NCI-H1105 (cell line): ENCODE measurements around the gene MYH13.

Experiments used
- DNase-seq: peaks from one replicate; lab custom pipeline; 2025; lab: John Stamatoyannopoulos, UW

MYH13 gene

DNA sequence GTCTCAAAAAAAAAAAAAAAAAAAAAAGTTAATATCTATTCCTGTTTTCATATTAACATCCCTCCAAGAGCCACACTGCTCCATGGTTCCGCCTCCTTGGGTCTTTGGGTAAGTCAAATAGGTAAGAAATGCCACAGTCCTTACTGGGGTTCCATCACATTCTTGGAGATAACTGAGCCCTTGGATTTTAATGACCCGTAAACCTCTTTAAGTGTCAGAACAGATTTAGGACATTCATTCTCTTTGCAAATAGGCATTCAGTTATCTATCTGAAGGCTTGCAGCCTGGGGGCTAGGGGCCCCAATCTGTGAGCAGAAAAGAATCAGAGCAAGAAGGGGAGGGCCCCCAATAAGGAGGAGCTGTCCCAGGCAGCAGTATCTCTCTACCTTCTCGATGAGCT is 28.0 kb downstream of the MYH13 start:
- DNase-seq, result no peak

DNA sequence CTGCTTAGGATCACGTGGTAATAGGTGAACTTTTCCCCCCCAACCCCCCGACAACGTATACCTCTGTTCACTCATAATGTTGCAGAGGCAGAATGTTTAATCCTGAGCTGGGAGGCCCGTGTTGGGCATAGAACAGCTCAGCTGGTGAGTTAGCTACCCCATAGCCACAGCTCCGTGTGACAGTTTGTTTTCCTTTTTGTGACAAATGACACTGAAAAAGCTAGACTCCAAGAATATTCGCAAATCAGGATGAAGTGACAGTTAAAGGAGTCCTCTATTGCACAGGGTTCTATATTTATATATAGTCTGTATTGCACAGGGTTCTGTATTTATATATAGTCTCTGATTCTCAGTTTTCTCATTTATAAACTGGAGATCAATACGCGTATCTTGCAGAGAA is 33.8 kb downstream of the MYH13 start:
- no peak for DNase-seq

DNA sequence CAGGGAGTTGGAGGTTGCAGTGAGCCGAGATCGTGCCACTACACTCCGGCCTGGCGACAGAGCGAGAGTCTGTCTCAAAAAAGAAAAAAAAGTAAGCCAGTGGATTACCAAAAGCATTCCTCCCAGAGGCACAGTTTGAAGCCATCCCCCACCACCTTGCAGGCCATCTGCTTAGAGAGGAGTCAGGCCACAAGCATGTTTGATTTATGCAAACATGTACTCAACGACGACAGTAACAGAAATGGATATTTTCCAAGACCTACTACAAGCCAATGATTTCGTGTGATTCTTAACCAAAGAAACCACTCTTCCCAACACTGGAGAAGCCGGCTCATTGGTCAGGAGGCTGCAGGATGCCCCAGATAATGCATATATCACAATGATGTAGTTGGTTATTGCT is 34.8 kb downstream of the MYH13 start:
- no peak for DNase-seq

DNA sequence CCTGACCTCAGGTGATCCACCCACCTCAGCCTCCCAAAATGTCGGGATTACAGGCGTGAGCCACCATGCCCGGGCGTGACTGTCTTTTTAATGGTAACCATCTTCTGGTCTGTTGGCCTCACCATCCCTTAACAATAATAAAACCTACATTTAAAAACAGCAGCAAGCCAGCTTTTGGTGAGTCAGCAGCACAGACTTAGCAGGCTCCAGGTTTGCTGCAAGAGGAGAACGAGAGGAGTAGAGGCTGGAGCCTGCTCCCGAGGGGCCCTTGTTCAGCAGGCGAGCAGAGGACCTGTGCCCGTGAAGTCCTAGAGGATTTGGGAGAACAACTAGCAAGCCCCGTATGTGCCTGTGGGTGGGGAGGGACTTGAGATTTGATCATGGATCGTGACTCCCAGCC is 35.7 kb downstream of the MYH13 start:
- DNase-seq, result no peak

DNA sequence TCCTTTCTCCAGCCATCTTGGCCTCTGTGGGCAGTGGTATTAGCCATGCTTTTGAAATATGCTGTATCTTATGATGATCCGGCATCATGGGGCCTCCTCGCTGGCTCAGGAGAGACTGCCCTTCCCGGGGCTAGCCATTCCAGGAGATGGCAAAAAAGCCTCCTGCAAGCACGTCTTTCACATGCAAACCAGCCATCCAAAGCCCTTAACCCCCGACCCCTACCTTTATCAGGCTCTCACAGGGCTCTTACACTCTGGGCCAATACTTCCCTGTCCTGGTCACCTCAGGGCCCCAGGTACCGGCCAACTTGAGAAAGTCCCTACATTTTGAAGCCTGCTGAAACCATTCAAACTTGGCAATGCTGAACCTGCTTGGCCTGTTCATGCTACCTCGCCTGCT is 36.4 kb downstream of the MYH13 start:
- DNase-seq, result no peak

DNA sequence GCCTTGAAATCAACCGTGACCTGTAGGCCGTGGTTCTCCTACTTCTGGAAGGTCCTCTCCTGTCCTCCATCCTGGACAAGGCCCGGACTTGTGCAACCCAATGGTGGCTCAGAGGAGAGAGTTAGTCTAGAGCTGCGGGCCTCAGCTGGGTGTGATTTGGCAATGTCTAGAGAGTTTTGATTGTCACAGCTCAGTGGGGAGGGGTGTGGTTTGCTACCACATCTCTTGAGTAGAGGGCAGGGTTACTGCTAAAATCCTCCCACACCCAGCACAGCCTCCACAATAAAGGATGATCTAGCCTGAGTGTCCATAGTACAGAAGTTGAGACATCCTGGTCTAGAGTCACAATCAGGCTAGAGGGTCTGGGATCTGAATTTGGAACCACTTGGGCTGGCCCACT is 40.3 kb downstream of the MYH13 start:
- DNase-seq, result no peak

DNA sequence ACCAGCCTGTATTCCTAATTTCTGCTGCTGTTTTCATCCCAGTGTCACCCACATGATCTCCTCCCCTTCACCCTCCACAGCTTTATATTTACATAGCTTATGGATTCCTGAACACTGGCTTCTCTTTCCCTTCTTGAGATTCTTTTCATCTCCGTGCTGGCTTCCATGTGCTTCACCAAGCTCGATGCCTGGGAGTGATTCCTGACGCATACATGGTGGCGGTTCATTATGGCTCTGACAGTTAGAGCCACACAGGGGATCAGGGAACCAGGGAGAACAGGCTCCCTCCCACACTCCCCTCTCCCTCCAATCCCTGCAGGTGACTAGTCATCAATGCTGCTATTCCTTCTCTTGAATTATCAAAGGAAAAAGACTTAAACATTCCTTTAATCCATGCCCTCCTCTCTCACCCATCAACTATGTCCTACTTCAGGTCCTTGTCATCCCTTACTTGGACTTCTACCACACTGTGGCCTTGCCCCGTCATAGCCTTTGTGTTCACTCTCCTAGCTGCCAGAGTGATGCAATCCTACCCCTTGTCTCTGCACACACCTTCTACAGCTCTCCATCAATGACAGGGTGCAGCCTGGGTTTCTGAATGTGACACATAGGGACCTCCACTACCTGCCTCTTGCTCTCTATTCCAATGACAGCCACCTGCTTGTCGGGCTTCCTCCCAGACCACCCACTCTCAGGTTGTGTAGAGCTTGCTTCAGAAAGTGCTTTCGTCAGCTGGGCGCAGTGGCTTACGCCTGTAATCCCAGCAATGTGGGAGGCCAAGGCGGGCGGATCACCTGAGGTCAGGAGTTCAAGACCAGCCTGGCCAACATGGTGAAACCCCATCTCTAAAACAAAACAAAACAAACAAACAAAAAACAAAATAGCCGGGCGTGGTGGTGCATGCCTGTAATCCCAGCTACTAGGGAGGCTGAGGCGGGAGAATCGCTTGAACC is 43.6 kb downstream of the MYH13 start:
- no peak for DNase-seq

DNA sequence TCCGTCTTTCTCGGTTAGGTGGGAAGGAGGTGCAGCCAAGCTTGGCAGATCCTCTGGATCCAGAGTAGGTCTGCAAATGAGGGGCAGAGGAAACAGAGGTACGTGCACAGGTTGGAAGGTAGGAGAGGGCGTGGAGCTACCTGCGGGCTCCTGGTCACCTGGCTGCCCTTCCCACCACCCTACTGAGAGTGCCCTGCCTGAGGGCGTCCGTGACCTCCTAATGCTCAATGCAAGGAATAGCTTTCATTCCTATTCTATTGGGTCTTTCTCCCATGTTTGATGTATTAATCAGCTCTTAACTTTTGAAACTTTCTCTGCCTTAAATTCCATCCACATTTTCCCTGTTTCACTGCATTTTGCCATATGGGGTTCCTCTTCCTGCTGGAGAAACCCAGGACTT is 44.6 kb downstream of the MYH13 start:
- no peak for DNase-seq

DNA sequence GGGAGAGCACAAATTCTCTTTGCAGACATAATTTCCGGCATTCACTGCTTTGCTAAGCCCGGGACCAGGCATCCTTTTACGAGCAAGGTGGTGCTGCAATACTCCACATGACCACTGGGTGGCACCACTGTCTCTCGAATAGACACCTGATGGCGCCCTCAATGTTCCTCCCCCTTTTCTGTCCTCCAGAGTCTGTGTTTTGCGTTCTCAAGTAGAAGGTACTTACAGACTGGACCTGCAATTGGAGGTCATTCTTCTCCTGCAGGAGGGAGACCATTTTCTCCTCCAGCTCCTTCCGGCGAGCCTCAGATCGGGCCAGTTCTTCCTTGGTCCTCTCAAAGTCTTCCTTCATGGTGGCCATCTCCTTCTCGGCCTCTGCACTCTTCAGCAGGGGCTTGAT is 45.2 kb downstream of the MYH13 start:
- peak; percentile 45 for DNase-seq

DNA sequence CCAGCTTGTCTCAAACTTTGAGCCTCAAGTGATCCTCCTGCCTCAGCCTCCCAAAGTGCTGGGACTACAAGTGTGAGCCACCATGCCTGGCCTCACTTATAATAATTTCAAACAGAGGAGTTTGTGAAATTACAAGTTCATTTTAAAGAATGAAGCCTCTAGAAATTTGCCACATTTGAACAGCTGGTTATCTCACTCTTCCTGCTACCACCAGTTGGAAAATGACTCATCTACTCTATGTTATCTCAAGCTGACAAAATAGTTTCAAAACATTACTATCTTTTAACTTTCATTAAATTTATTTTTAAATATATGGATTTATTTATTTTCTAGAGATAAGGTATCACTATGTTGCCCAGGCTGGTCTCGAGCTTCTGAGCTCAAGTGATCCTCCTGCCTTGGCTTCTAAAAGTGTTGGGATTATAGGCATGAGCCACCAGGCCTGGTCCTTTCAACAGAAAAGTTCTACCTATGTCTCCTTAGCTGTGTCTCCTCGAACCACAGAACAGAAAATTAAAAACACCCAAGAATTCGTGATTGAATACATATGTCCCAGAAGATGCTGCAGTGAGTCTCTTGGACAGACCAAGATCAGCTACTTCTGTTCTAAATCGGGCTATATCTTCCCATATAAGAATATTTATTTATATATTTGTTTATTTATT is 47.6 kb downstream of the MYH13 start:
- DNase-seq, result no peak

DNA sequence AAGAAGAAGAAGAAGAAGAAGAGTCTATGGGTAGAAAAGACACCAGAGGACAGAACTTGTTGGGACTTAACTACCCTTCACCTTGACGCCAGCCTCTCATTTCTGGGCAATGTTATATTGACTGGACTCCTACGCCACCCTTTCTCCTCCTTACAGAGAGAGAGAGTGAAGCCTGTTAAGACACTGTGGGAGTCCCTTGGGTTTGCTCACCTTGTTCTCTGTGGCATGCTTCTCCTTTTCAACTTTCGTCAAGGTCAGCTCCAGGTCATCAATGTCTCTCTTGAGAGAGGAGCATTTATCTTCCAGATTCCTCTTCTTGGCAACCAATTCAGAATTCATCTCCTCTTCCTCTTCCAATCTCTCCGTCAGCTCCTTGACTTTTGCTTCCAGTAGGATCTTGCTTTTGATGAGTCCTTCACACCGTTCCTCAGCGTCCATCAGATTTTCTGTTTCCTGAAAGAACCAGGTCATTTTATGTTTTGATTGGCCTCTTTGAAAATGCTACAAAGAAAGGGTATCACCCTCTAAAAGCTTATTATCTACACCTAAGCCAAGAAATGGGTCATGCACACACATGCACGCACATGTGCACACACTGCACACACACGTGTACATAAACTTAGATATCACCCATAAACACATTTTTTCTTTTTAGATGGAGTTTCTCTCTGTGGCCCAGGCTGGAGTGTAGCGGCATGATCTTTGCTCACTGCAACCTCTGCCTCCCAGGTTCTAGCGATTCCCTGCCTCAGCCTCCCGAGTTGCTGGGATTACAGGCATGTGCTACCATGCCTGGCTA is 48.8 kb downstream of the MYH13 start:
- no peak for DNase-seq

DNA sequence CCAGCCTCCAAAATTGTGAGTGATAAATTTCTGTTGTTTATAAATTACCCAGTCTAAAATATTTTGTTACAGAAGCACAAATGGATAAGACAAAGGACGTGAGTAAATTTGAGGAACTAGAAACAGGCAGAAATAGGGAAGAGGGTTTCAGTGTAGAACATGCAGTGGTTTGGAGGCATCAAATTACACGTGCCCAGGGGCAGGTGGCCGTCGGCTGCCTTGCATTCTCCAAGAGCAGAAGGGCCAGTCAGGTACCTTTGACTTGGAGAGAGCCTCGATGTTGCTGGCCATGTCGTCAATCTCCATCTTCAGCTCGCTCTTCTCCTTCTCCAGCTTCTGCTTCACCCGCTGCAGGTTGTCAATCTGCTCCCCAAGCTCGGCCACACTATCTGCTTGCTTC is 54.3 kb downstream of the MYH13 start:
- DNase-seq, result no peak

DNA sequence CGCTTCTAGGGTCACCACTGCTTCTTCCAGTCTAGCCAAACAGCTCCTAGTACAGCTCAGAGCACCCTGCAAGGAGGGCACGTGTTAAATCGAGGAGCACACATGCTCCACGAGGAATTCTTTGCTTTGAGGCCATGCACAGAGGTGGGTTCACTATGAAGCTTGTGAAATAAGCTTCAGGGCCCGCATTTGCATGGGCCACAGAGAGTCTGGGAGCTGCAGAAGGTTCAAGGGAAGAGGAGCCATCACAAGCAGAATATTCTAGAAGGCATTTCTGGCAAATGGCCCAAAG is 55.3 kb downstream of the MYH13 start:
- DNase-seq, result no peak

DNA sequence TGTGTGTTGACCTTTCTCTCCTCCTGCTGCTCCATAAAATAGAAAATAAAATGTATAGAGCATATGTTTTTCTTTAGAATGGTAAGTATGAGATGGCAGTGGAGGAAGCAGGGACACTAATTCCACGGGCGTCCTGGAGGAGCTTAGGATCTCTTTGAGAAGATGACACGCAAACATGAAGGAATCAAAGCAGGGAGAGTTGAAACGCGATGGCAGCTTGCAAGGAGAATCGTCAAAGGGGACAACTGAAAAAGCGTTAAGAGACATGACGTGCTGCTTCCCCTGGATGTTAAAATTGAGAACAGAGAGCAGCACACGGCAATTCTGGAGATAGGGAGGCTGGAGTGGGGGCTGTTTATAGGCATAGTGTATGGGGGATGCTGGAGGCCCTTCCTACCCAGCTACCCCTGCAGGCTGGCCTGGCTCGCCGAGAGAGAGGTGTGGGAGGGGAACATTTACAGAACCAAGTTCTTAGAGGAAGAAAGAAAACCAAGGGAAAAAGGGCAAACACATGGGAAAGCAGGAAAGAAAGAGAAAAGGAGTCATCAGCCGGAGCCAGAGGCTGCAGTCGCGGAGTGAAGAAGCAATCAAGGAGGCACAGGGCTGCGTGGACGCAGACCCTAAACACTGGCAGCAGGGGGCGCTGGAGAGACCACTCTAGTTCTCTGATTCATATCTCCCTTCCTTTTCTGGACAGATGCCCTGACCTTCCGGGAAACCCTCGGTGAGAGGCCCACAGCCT is 55.8 kb downstream of the MYH13 start:
- DNase-seq, result no peak

DNA sequence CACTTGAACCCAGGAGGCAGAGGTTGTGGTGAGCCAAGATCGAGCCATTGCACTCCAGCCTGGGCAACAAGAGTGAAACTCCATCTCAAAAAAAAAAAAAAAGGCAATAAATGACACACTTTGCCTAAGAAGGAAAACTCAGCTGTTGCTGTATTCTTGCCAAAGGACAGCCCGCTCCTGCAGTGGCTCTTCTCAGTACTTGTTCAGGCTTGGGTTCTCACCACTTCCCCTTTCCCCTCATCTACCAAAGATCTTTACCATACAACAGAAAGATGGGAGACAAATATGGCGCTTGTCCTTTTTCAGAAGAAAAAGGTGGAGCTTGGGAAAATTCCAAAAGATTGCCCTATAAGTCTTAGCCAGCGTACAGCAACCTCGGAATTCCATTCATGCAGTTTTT is 58.5 kb downstream of the MYH13 start:
- no peak for DNase-seq

DNA sequence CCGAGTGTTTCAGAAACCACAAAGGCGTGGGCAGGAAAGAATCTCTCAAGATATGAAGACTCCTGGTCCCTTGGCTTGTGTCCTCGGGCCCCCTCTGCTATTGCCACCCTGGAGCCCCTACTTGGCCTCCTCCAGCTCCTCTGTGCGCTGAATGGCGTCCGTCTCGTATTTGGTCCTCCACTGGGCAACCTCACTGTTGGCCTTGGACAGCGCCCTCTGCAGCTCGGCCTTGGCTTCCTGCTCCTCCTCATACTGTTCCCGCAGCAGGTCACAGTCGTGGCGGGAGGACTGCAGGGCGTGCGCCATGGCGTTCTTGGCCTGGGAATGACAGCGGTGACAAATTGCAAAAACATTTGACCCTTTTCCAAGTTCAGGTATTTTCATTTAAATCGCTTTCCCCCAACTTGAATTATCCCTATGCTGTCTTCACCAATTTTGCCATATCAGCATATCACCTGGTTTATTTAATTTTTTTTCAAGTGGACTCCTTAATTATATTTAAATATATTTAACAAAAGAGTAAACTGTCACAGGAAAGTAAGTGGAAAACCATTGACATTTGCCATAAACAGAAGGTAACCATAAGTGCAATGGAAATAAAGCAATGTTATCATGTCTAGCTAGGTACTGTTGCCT is 59.7 kb downstream of the MYH13 start:
- no peak for DNase-seq

DNA sequence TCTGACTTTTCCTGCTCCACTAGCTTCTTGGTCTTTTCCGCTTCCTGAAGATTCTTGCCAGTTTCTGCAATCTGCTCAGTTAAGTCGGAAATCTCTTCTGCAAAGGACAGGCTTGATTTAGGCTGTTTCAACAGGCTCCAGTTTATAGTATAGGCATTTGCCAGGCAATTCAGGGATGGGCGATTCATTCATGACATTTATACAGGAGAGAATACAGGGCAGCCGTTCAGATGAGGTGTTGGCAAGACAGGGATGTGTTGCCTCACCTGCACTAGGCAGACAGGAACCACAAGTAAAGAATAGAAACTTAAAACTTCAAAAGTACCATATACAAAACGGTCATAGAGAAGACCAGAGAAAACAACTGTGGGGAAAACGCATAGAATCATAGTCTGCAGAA is 61.7 kb downstream of the MYH13 start:
- DNase-seq, result no peak

DNA sequence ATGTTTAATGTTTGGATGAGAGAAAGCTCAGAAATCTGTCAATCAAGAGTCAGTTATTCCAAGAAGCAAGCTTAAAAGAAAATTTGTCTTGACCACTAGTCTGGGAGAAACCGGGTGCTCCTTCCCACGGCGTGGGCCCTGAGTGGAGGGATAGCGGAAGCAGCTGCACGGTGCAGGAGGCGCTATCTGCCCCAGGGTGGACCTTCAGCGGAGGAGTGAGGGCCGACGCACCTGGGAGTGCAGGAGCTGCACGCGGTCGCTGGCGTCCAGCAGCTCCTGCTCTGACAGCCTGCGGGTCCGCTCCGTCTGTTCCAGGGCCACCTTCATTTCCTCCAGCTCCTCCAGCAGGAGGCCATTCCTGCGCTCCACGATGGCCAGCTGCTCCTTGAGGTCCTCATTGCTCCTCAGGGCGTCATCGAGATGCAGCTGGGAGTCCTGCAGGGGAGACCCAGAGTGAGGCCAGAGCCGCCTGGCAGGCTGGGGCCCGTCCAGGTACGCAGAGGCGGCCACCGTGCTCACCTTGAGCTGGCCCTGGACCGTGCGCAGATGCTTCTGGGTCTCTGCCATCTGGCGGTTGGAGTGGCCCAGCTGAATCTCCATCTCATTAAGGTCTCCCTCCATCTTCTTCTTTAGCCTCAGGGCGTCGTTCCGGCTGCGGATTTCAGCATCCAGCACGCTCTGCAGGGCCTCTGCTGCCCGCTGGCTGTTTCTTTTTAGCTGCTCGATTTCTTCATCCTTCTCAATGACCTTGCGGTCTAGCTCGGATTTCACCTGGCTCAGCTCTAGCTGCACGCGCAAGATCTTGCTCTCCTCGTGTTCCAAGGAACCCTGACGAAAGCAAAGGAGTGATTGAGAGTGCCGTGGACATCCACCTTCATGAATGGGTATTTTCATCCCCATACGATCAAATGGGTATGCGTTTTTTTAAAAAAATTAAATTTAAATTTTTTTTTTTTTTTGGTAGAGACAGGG is 63.5 kb downstream of the MYH13 start:
- DNase-seq, result no peak

DNA sequence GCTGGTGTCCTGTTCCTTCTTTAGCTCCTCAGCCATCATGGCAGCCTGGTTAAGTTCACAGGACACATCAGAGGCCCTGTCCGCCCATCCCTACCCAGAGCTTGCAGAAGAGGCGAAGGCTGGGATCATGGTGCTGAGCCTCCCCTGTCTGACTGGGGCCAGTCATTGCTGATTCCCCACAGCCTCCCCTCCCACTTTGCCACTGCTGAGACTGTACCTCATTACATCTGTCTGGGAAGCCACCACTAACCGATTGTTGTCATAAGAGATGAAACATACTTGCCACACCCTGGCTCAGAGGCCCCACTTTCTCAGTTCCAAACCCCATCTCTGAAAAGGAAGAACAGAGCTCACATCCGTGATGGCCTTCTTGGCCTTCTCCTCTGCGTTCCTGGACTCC is 66.2 kb downstream of the MYH13 start:
- DNase-seq, result no peak

DNA sequence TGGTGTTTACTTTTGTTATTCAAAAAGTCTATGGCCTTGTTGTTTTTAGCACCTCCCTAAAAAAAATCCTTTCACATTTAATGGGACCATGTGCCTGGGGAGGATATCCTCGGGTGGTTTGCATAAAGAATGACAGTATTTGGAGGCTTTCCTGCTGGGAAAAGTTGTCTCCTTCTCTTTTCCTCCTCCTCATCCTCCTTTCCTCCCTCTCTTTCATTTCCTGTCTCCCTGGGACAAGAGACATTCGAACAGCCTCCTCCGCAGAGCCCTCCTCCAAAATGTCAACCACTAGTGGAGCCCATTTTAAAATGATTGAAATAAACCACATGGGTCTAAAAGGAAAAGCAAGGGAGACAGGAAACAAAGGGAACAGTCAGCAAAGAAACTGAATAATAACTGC is 67.4 kb downstream of the MYH13 start:
- no peak for DNase-seq
